Small intestine (tissue), 16 donors: ENCODE measurements around the gene LINC01488. TPM values are rescaled to one million over a fixed set of nuclear protein-coding genes. Genes with fewer than 3 reads are reported as not detected.

Source experiments
- DNase-seq, 2 donors: peaks; one replicate each; pipeline versions ENCODE4 v3.0.0 to v3.0.0-alpha.2; 2013
- FAIRE-seq: peaks from 2 replicates; lab custom pipeline; 2012; peaks lifted over from hg19 to GRCh38; lab: Jason Lieb, UNC
- H3K27ac ChIP-seq, 3 donors: one replicate each; pipeline ENCODE4 v1.5.1; 2013; ENCODE audit warnings: low read length in 2 of 3, mild to moderate bottlenecking in 2 of 3, control low read depth in 1 of 3, inconsistent platforms in 1 of 3, low read depth in 1 of 3, moderate library complexity in 1 of 3
- H3K27me3 ChIP-seq, 3 donors: one replicate each; pipeline ENCODE4 v1.6.1; 2013; ENCODE audit warnings: low read length in 3 of 3, inconsistent platforms in 1 of 3; ENCODE audit not compliant: control insufficient read depth in 3 of 3, insufficient read depth in 3 of 3
- H3K36me3 ChIP-seq, 3 donors: one replicate each; pipeline ENCODE4 v1.6.1; 2013; ENCODE audit warnings: low read length in 3 of 3, inconsistent platforms in 1 of 3, low read depth in 1 of 3, mild to moderate bottlenecking in 1 of 3, moderate library complexity in 1 of 3; ENCODE audit not compliant: control insufficient read depth in 3 of 3, insufficient read depth in 2 of 3
- H3K4me1 ChIP-seq, 3 donors: one replicate each; pipeline ENCODE4 v1.6.1; 2013; ENCODE audit warnings: low read length in 2 of 3, inconsistent platforms in 1 of 3, low read depth in 1 of 3, mild to moderate bottlenecking in 1 of 3, moderate library complexity in 1 of 3; ENCODE audit not compliant: control insufficient read depth in 3 of 3, insufficient read depth in 2 of 3
- H3K4me3 ChIP-seq, 3 donors: one replicate each; pipeline ENCODE4 v1.5.1; 2013; ENCODE audit warnings: low read length in 3 of 3, control low read depth in 1 of 3, inconsistent platforms in 1 of 3, low read depth in 1 of 3, mild to moderate bottlenecking in 1 of 3, moderate library complexity in 1 of 3
- H3K9me3 ChIP-seq, 2 donors: one replicate each; pipeline ENCODE4 v1.6.1; 2013; ENCODE audit warnings: low read depth in 1 of 2, low read length in 1 of 2; ENCODE audit not compliant: control insufficient read depth in 2 of 2, insufficient read depth in 1 of 2
- WGBS, 3 donors: extraction: QIAGEN DNeasy Blood & Tissue Kit; methylation state at CpG; one replicate each; pipeline ENCODE4 v1.1.7; 2013; 5-methylcytosine and 5-hydroxymethylcytosine counted together
- long read RNA-seq, 10 donors: transcript quantifications; one replicate each; lab custom pipeline, GENCODE V29; 2026
- polyA plus RNA-seq, 4 donors: library from polyadenylated mRNA; stranded (reverse) in 3 of 4; unstranded in 1 of 4; fragments of 200-250 nt in 3 of 4; fragments of 120-200 nt in 1 of 4; gene quantifications; one replicate each; pipeline versions ENCODE4 v1.2.1 to v1.2.3, GENCODE V29; 2013
- donor health status: healthy with polysubstance abuse.
- donor health status: control.
- donor health status: control.
- donor health status: Bipolar disorder and iron deficiency.
- donor health status: healthy.

LINC01488 gene
- under 1 TPM in 1 of 4 donors, not detected in 3; 0.03 TPM for polyA plus RNA-seq
- long read RNA-seq, donor 1 = 0 reads
- long read RNA-seq, donor 2 = 0 reads
- long read RNA-seq, donor 3 = 0 reads
- long read RNA-seq, donor 4 = 0 reads
- long read RNA-seq, donor 5 = 0 reads
- long read RNA-seq, donor 6 = 0 reads
- long read RNA-seq, donor 7 = 0 reads
- long read RNA-seq, donor 8 = 0 reads
- long read RNA-seq, donor 9 = 0 reads
- long read RNA-seq, donor 10 = 0 reads

DNA sequence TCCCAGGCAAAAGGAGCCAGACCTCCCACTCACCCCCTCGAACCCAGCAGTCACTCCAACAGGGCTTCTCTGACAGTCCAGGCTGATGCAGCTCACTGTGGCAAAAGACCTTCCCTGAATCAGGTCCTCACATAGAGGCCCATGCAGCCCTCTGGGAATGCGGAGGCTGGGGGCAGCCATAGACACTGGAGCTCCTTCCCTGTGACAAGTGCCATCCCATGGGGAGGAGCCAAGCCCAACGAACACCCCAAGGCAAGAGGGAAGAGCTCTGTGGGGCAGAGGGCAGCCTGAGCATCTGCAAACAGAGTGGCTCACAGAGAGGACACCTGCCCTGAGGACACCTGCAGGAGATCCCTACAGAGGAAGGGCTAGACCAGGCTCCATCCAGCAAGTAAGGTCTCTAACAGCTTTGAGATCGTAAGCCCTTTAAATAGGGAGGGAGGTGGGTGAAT is at the start of gene LINC01488:
Gene LINC01488 (plus strand): TSS at position 271 of the 452 bp plus-strand sequence.
- Histone ChIP-seq H3K36me3 (peaks cover 0 to 16% (median 0%) of the 10 kb centered on the region in 3 donors), H3K9me3 (peaks cover 0 to 4% of the 10 kb centered on the region in 2 donors), H3K4me3 (no peak within 1 kb of the TSS), H3K27ac (peak within 1 kb of the TSS; percentile 67 to 97 (median 95)), H3K27me3 (no peaks in the 10 kb centered on the region), H3K4me1 (peaks cover 0 to 48% (median 2%) of the 10 kb centered on the region in 3 donors)
- DNase-seq (no peak), FAIRE-seq (no peak)
- WGBS, 3 donors = 62 to 68% (median 66%) methylated on average over 4 of the region's 4 CpGs

DNA sequence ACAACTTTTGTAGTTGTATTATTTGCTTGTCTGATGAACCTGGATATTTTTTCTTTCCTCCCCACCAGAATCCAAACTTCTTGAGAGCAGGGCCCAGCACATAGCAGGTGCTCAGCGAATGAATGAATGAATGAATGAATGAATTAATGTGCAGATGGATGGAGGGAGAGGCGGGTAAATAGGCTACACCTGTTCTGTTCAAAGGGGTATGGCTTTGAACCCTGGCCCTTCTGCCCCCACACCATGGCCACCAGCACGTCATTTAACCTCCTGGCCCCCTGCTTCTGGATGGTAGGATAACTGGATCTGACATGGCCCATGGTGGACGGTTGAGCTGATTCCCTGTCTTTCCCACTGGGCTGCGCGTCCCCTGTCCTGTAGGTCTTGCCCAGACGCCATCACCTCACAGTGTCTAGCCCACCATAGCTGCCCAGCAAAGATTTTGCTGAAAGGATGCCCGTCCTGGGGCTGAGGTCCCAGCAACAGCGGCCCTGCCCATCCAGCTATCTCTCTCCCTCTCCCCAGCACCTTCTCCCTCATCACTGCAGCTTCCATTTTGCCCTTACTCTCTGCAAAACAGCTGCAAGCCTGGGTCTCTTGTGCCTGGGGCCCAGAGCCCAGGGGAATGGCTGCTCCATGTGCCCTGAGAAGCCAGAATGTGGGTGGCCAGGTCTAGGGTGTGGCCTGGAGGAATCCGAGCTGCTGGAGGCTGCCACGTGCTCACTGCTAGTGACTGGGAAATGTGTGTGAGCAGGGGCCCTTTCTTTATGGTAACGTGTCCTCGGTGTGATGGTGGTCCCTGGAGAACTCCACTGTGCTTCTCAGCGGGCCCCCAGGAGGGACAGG is 49.3 kb upstream of the LINC01488 start:
- Histone ChIP-seq H3K4me3 (no peak overlapping the region), H3K4me1 (peaks cover 0 to 3% (median 0%) of the 10 kb centered on the region in 3 donors), H3K36me3 (no peaks in the 10 kb centered on the region), H3K27me3 (no peaks in the 10 kb centered on the region), H3K9me3 (no peaks in the 10 kb centered on the region), H3K27ac (no peak overlapping the region)
- no peak for DNase-seq
- FAIRE-seq = no peak
- WGBS, 3 donors = 77 to 84% (median 78%) methylated on average over 14 of the region's 14 CpGs

DNA sequence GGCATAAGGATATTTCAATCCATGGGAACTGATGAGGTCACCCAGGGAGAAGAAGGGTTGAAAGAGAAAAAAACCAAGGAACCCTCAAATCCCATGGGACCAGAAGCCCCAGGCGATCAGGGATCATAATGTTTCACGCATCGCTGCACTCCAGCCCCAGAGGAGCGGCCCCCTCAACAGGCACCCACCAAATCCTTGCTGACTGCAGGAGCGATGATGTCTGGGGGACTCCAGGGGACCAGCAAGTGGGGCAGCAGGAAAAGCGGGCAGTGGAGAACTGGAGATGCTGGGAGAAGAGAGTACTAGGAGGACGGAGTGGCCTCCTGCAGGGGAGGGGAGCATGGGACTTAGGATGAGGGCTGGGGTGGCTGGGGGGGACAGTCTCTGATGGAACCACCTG is 47.7 kb upstream of the LINC01488 start:
- Histone ChIP-seq H3K27ac (no peak overlapping the region), H3K27me3 (no peaks in the 10 kb centered on the region), H3K4me1 (peaks cover 0 to 3% (median 0%) of the 10 kb centered on the region in 3 donors), H3K4me3 (no peak overlapping the region), H3K36me3 (no peaks in the 10 kb centered on the region), H3K9me3 (no peaks in the 10 kb centered on the region)
- 87 to 93% (median 92%) methylated on average over 7 of the region's 7 CpGs for WGBS, 3 donors
- DNase-seq (no peak), FAIRE-seq (no peak)

DNA sequence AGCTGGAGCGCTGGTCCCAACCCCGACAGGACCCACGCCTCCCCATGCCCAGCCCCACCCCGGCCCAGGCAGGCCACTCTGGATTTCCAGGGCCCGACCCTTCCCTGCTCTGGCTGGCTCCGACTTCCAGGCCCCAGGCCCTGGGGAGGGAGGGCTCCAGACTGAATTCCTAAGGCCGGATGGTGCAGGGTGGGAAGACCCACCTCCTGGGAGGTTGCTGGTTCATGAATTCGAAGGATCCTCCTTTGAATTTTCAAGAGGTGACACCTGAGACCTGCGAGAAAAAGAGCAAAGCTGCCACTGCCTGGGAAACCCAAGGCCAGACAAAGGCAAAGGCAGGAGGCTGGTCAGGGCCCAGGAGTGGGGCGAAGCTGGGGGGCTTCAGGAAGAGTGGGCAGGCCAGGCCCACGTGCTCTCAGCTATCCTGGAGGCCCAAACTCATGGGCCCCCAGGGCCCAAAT is 47.0 kb upstream of the LINC01488 start:
- no peaks in the 10 kb centered on the region for H3K36me3 ChIP-seq
- H3K4me3 ChIP-seq = no peak overlapping the region
- no peak for FAIRE-seq
- no peak for DNase-seq
- H3K4me1 ChIP-seq = peaks cover 0 to 3% (median 0%) of the 10 kb centered on the region in 3 donors
- no peaks in the 10 kb centered on the region for H3K27me3 ChIP-seq
- WGBS, 3 donors = 73 to 87% (median 82%) methylated on average over 11 of the region's 11 CpGs
- no peak overlapping the region for H3K27ac ChIP-seq
- H3K9me3 ChIP-seq = no peaks in the 10 kb centered on the region

DNA sequence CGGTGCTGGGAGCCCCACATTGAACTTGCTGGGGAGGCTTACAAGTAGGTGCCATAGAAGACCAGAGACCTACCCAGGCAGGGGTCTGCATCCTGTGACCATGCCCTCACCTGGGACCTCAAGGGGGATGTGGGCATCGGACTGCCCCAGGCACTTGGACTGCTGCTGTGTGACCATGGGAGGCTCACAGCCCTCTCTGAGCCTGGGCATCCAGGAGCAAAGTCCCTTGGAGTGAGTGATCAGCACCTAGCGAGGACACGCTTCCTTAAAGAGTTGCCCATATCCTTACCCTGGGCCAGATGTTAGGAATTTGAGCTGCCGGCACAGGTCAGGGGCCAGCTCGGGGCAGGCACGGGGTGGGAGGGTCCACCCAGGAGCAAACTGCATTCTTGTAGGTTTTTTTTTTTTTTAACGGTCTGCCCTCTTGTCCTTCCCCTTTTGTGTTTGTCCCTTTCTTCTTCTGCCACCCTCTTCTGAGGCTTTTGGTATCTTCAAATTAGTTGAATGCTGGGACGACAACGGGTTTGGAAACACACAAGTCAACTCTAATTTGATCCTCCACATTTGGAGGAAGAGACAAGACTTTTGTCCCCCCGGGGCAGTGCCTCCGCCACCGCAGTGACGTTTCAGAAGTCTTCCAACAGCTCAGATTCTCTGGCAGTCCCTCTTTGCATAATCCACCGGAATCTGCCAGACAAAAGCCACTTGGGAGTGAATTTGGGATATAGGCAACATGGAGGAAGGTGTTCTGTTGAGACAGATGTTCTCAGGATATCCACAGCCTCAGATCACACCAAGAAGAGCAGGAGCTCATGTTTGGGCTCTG is 46.1 kb upstream of the LINC01488 start:
- FAIRE-seq = no peak
- H3K27me3 ChIP-seq = no peaks in the 10 kb centered on the region
- H3K4me3 ChIP-seq = no peak overlapping the region
- no peak overlapping the region for H3K27ac ChIP-seq
- WGBS, 3 donors = 55 to 63% (median 61%) methylated on average over 14 to 15 of the region's 15 CpGs
- DNase-seq = no peak
- peaks cover 0 to 3% (median 0%) of the 10 kb centered on the region in 3 donors for H3K4me1 ChIP-seq
- H3K9me3 ChIP-seq = no peaks in the 10 kb centered on the region
- no peaks in the 10 kb centered on the region for H3K36me3 ChIP-seq

DNA sequence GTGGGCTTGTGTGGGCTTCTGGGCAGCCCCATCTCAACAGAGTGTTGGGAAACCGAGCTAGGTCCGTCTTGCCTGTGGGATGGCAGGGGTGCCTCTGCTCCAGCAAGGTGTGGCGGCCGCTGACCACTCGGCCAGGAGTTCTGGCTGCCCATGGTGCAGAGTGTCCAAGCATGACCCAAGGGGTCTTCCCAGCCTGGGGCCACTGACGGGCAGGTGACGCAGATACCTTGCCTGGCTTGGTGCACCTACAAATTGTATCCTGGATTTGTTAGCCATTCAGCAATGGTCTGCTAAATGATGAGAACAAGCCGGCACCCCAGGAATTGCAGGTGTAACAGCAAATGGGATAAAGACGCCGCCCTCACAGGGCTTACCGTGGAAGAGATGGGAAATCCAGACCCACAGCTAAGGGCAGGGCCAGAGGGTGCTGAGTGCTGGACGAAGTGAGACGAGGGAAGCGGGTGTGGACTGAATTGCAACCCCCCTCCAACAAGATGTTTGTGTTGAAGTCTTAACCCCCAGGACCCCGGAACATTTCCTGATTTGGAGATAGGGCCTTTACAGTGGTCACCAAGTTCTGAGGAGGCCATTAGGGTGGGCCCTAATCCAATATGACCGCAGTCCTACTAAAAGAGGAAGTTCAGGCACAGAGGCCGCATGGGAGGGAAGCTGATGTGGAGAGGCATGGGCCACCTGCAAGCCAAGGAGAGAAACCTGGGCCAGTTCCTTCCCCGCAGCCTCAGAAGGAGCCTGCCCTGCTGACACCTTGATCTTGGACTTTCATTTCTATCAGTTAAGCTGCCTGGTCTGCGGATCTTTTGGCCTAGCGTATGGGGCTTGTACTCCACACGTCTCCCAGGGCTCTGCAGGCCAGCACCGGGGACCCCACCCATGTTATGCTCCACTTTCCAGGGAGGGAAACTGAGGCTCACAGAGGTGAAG is 45.2 kb upstream of the LINC01488 start:
- WGBS, 3 donors = 80 to 88% (median 85%) methylated on average over 22 of the region's 22 CpGs
- no peaks in the 10 kb centered on the region for H3K9me3 ChIP-seq
- FAIRE-seq (no peak), DNase-seq (no peak)
- no peak overlapping the region for H3K4me3 ChIP-seq
- no peak overlapping the region for H3K27ac ChIP-seq
- H3K4me1 ChIP-seq = peaks cover 0 to 3% (median 0%) of the 10 kb centered on the region in 3 donors
- H3K36me3 ChIP-seq = no peaks in the 10 kb centered on the region
- no peaks in the 10 kb centered on the region for H3K27me3 ChIP-seq

DNA sequence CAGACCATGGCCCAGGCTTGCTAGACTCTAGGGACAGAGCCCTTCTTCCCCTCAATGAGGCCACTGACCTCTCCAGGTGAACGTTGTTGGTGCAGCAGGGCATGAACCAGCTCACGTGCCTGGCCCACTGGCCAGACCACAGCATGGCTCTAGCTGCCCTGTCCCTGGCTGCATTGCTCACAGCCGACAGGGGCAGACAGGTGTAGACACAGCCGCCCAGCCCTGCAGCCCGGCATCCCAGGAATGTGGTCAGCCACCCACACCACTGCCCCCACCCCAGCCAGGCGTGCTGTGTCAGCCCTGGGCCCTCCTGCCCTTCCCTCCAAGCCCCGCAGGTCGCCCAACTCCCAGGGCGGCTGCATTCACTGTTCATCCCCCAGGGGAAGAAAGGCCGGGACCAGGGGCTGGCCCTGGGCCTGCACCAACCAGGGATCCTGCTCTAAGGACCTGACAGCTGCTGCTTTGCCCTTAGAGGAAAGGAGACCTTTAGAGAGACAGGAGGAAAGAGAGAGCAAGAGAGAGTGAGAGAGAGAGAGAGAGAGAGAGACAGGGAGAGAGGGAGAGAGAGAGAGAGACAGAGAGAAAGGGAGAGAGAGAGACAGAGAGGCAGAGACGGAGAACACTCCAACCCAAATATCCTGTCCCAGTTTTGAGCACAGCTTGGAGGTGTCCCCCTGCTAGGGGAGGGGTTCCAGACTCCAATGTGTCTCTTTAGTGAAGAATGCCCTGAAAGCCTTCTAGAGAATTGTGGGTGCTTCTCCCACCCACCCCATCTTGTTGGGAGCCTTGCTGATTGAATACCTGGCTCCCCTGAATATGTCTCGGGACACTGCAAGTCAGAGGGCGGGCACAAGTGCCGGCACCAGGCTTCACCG is 44.2 kb upstream of the LINC01488 start:
- Histone ChIP-seq H3K4me3 (no peak overlapping the region), H3K36me3 (no peaks in the 10 kb centered on the region), H3K4me1 (peaks cover 0 to 6% (median 0%) of the 10 kb centered on the region in 3 donors), H3K27me3 (no peaks in the 10 kb centered on the region), H3K27ac (no peak overlapping the region), H3K9me3 (no peaks in the 10 kb centered on the region)
- 77 to 87% (median 85%) methylated on average over 15 of the region's 15 CpGs for WGBS, 3 donors
- peak in 1 of 2 donors; percentile 32 for DNase-seq
- FAIRE-seq = no peak
